H9 (cell line): ENCODE data around the gene PLEKHA8. TPM values are rescaled to one million over a fixed set of nuclear protein-coding genes. Genes with fewer than 3 reads are reported as not detected.

Source experiments
- DNase-seq: peaks from one replicate; pipeline ENCODE4 v3.0.0-alpha.2; 2017
- H2AFZ ChIP-seq: one replicate; pipeline ENCODE4 v1.6.1; 2013; ENCODE audit warnings: mild to moderate bottlenecking, low read length, control low read depth, moderate library complexity
- H2AK5ac ChIP-seq: 2 replicates; pipeline ENCODE4 v1.6.1; 2013; ENCODE audit warnings: low read length, control low read depth, mixed read lengths; ENCODE audit not compliant: insufficient read length
- H2BK120ac ChIP-seq: one replicate; pipeline ENCODE4 v1.6.1; 2013; ENCODE audit warnings: low read depth, mild to moderate bottlenecking, low read length, control low read depth, inconsistent platforms; ENCODE audit not compliant: poor library complexity, severe bottlenecking
- H2BK12ac ChIP-seq: 2 replicates; pipeline ENCODE4 v1.6.1; 2013; ENCODE audit warnings: low read length, control low read depth, mixed read lengths, low read depth; ENCODE audit not compliant: insufficient read length
- H2BK15ac ChIP-seq: 2 replicates; pipeline ENCODE4 v1.6.1; 2013; ENCODE audit warnings: low read depth, low read length, control low read depth
- H2BK20ac ChIP-seq: one replicate; pipeline ENCODE4 v1.6.1; 2013; ENCODE audit warnings: low read depth, mild to moderate bottlenecking, low read length, control low read depth, inconsistent platforms; ENCODE audit not compliant: poor library complexity, severe bottlenecking
- H2BK5ac ChIP-seq: 2 replicates; pipeline ENCODE4 v1.6.1; 2013; ENCODE audit warnings: low read length, control low read depth, mixed read lengths; ENCODE audit not compliant: insufficient read length
- H3K14ac ChIP-seq: 2 replicates; pipeline ENCODE4 v1.6.1; 2013; ENCODE audit warnings: low read length, control low read depth; ENCODE audit not compliant: insufficient read depth
- H3K18ac ChIP-seq: 2 replicates; pipeline ENCODE4 v1.6.1; 2013; ENCODE audit warnings: low read depth, mild to moderate bottlenecking, mixed read lengths, low read length, control low read depth; ENCODE audit not compliant: insufficient read length
- H3K23ac ChIP-seq: 2 replicates; pipeline ENCODE4 v1.6.1; 2013; ENCODE audit warnings: low read length, control low read depth, mixed read lengths, low read depth; ENCODE audit not compliant: insufficient read length
- H3K23me2 ChIP-seq: 2 replicates; pipeline ENCODE4 v1.6.1; 2013; ENCODE audit warnings: low read depth, mild to moderate bottlenecking, mixed read lengths, low read length, control low read depth; ENCODE audit not compliant: insufficient read length, poor library complexity, severe bottlenecking
- H3K27ac ChIP-seq: 2 replicates; pipeline ENCODE4 v1.5.1; 2013; ENCODE audit warnings: low read length, control low read depth, mixed read lengths, low read depth; ENCODE audit not compliant: insufficient read length
- H3K27me3 ChIP-seq: 2 replicates; pipeline ENCODE4 v1.6.1; 2013; ENCODE audit warnings: low read length, control low read depth, inconsistent platforms; ENCODE audit not compliant: insufficient read depth
- H3K4ac ChIP-seq: 2 replicates; pipeline ENCODE4 v1.6.1; 2013; ENCODE audit warnings: low read depth, mild to moderate bottlenecking, control low read depth, inconsistent platforms, low read length, moderate library complexity
- H3K4me1 ChIP-seq: 2 replicates; pipeline ENCODE4 v1.6.1; 2013; ENCODE audit warnings: low read length, control low read depth, inconsistent platforms; ENCODE audit not compliant: insufficient read depth
- H3K4me2 ChIP-seq: 2 replicates; pipeline ENCODE4 v1.6.1; 2013; ENCODE audit warnings: low read length, control low read depth, mixed read lengths; ENCODE audit not compliant: insufficient read length, insufficient read depth
- H3K56ac ChIP-seq: 2 replicates; pipeline ENCODE4 v1.6.1; 2013; ENCODE audit warnings: low read depth, mild to moderate bottlenecking, mixed read lengths, low read length, control low read depth; ENCODE audit not compliant: insufficient read length
- H3K79me1 ChIP-seq: 2 replicates; pipeline ENCODE4 v1.6.1; 2013; ENCODE audit warnings: low read depth, mild to moderate bottlenecking, moderate library complexity, low read length, control low read depth, inconsistent platforms; ENCODE audit not compliant: insufficient read depth, poor library complexity, severe bottlenecking
- H3K79me2 ChIP-seq: 2 replicates; pipeline ENCODE4 v1.6.1; 2013; ENCODE audit warnings: low read length, control low read depth, inconsistent platforms; ENCODE audit not compliant: insufficient read depth
- H3K9ac ChIP-seq: 2 replicates; pipeline ENCODE4 v1.6.1; 2013; ENCODE audit warnings: low read length, control low read depth, mixed read lengths; ENCODE audit not compliant: insufficient read length; ENCODE audit errors: extremely low read depth
- H3K9me3 ChIP-seq: one replicate; pipeline ENCODE4 v1.6.1; 2013; ENCODE audit warnings: low read depth, low read length, inconsistent platforms; ENCODE audit not compliant: control insufficient read depth
- H3T11ph ChIP-seq: one replicate; pipeline ENCODE4 v1.6.1; 2013; ENCODE audit warnings: mild to moderate bottlenecking, low read length, control low read depth, inconsistent platforms
- H4K20me1 ChIP-seq: one replicate; pipeline ENCODE4 v1.6.1; 2013; ENCODE audit not compliant: control insufficient read depth, insufficient read length, insufficient read depth
- H4K5ac ChIP-seq: 2 replicates; pipeline ENCODE4 v1.6.1; 2013; ENCODE audit warnings: low read depth, mild to moderate bottlenecking, mixed read lengths, low read length, control low read depth; ENCODE audit not compliant: insufficient read length
- H4K8ac ChIP-seq: replicated peaks from 2 replicates; pipeline ENCODE4 v1.6.1; 2013; ENCODE audit warnings: low read length, control low read depth, mixed read lengths, low read depth; ENCODE audit not compliant: insufficient read length
- H4K91ac ChIP-seq: 2 replicates; pipeline ENCODE4 v1.6.1; 2013; ENCODE audit warnings: low read depth, mild to moderate bottlenecking, moderate library complexity, mixed read lengths, low read length, control low read depth; ENCODE audit not compliant: insufficient read length
- H3K27ac Mint-ChIP-seq, 3 experiments: 2 replicates in 2 of 3; 3 replicates in 1 of 3; pipeline ENCODE4 v1.8.0; 2020 to 2021; ENCODE audit warnings: mixed read lengths in 3 of 3, mild to moderate bottlenecking in 1 of 3, moderate library complexity in 1 of 3
- H3K27me3 Mint-ChIP-seq: 2 replicates; pipeline ENCODE4 v1.8.0; 2021; ENCODE audit warnings: low read depth, mild to moderate bottlenecking, moderate library complexity, mixed read lengths
- H3K36me3 Mint-ChIP-seq, 3 experiments: 2 replicates in 2 of 3; 3 replicates in 1 of 3; pipeline ENCODE4 v1.8.0; 2020 to 2021; ENCODE audit warnings: low read depth in 3 of 3, mixed read lengths in 3 of 3; ENCODE audit not compliant: insufficient read depth in 1 of 3
- H3K4me1 Mint-ChIP-seq, 2 experiments: 2 replicates each; pipeline ENCODE4 v1.8.0; 2020; ENCODE audit warnings: mixed read lengths in 2 of 2
- H3K4me3 Mint-ChIP-seq, 2 experiments: 2 replicates in 1 of 2; 3 replicates in 1 of 2; pipeline ENCODE4 v1.8.0; 2020 to 2021; ENCODE audit warnings: mild to moderate bottlenecking in 2 of 2, mixed read lengths in 2 of 2, moderate library complexity in 1 of 2
- H3K9me3 Mint-ChIP-seq, 2 experiments: 2 replicates in 1 of 2; 3 replicates in 1 of 2; pipeline ENCODE4 v1.8.0; 2020; ENCODE audit warnings: mild to moderate bottlenecking in 2 of 2, mixed read lengths in 2 of 2, moderate library complexity in 1 of 2
- CTCF ChIP-seq: fragments of 200-600 bp; sonication (generic); conservative IDR thresholded peaks from 3 replicates; pipeline ENCODE4 v1.8.0; 2021; ENCODE audit warnings: antibody characterized with exemption, mild to moderate bottlenecking
- WGBS: extraction: QIAGEN DNeasy Blood & Tissue Kit; methylation state at CpG from one replicate; pipeline ENCODE4 v1.1.7; 2013; ENCODE audit warnings: missing lambda C conversion rate, low lambda C conversion rate, mixed read lengths; ENCODE audit not compliant: insufficient read length; ENCODE audit errors: extremely low coverage; 5-methylcytosine and 5-hydroxymethylcytosine counted together
- total RNA-seq: library from RNA; stranded (reverse); gene quantifications from 2 replicates; pipeline ENCODE4 v1.2.1, GENCODE V29; 2021

Gene PLEKHA8
- total RNA-seq, 1 experiment from 2014 or later = 37.0 TPM

GRCh38 chr7:30177965-30178364 lies 149.8 kb downstream of the PLEKHA8 start:
- WGBS = no CpG with 5 or more reads among the region's 3 CpGs
- Histone ChIP-seq H2BK120ac (no peak overlapping the region), H4K91ac (no peak overlapping the region)

More at GRCh38 chr7:30177965-30178364, 149.8 kb downstream of the PLEKHA8 start:
- no peak overlapping the region for H3K4me2 ChIP-seq
- Mint-ChIP-seq H3K4me1 (peaks cover 5 to 11% of the 10 kb centered on the region in 2 experiments), H3K36me3 (no peaks in the 10 kb centered on the region; a peak in 1 of 7 replicates), H3K27me3 (no peaks in the 10 kb centered on the region), H3K27ac (no peak overlapping the region), H3K4me3 (no peak overlapping the region), H3K9me3 (no peaks in the 10 kb centered on the region)
- no peak overlapping the region for H2BK15ac ChIP-seq
- H3K9ac ChIP-seq = no peak overlapping the region
- H3T11ph ChIP-seq = no peak overlapping the region
- DNase-seq = no peak
- H2BK20ac ChIP-seq = no peak overlapping the region
- no peaks in the 10 kb centered on the region for H3K23me2 ChIP-seq
- no peaks in the 10 kb centered on the region for H3K4me1 ChIP-seq
- no peak overlapping the region for H2AFZ ChIP-seq
- H2BK5ac ChIP-seq = no peak overlapping the region
- no peak overlapping the region for H4K8ac ChIP-seq
- TF ChIP-seq CTCF = no peak
- no peaks in the 10 kb centered on the region for H3K79me1 ChIP-seq
- no peak overlapping the region for H2AK5ac ChIP-seq
- H3K27ac ChIP-seq = no peak overlapping the region
- no peaks in the 10 kb centered on the region for H4K20me1 ChIP-seq
- H3K14ac ChIP-seq = no peak overlapping the region
- no peak overlapping the region for H3K23ac ChIP-seq
- no peaks in the 10 kb centered on the region for H3K9me3 ChIP-seq
- no peak overlapping the region for H4K5ac ChIP-seq
- H3K56ac ChIP-seq = no peak overlapping the region
- H3K27me3 ChIP-seq = no peaks in the 10 kb centered on the region
- no peak overlapping the region for H3K4ac ChIP-seq
- H2BK12ac ChIP-seq = no peak overlapping the region
- H3K18ac ChIP-seq = no peak overlapping the region
- no peaks in the 10 kb centered on the region for H3K79me2 ChIP-seq
